Cardiac muscle cell (in vitro differentiated cells and primary cell): ENCODE measurements around the gene BLM. TPM values are rescaled to one million over a fixed set of nuclear protein-coding genes. Genes with fewer than 3 reads are reported as not detected.
"Not testable (repeated sequence)": the region's sequence is repeated elsewhere in the genome, so short reads cannot be mapped to it uniquely, and the experiment has no call there.

ENCODE experiments used
- DNase-seq, 2 donors: peaks; one replicate each; pipeline versions ENCODE4 v3.0.0 to v3.0.0-alpha.2; 2010 to 2017; ENCODE audit warnings: low read depth in 1 of 2, low spot score in 1 of 2
- H3K27ac ChIP-seq: fragments of 200-600 bp; sonication (generic); 2 replicates; pipeline ENCODE4 v1.5.1; 2016
- H3K27me3 ChIP-seq: fragments of 200-600 bp; sonication (generic); 2 replicates; pipeline ENCODE4 v1.6.0; 2016; ENCODE audit warnings: control low read depth
- H3K36me3 ChIP-seq: fragments of 200-600 bp; sonication (generic); 2 replicates; pipeline ENCODE4 v1.5.1; 2016; ENCODE audit warnings: control low read depth
- H3K4me1 ChIP-seq: fragments of 200-600 bp; sonication (generic); 2 replicates; pipeline ENCODE4 v1.8.1; 2017; ENCODE audit warnings: low read depth, mild to moderate bottlenecking, mixed run types
- H3K4me3 ChIP-seq: fragments of 200-600 bp; sonication (generic); 2 replicates; pipeline ENCODE4 v1.5.1; 2016; ENCODE audit warnings: mild to moderate bottlenecking
- H3K9me3 ChIP-seq: fragments of 200-600 bp; sonication (generic); 2 replicates; pipeline ENCODE4 v1.5.1; 2017; ENCODE audit warnings: low read depth, mild to moderate bottlenecking, control low read depth
- CTCF ChIP-seq: IDR thresholded peaks from 2 replicates; pipeline ENCODE4 v1.5.1; 2012; ENCODE audit warnings: low read depth, mild to moderate bottlenecking, low read length
- polyA plus RNA-seq: library from polyadenylated mRNA; unstranded; fragments of >200 nt; fragmentation: Nextera tagmentation; extraction: Ambion mirVana; gene quantifications from 2 replicates; pipeline ENCODE4 v1.2.1, GENCODE V29; 2016
- total RNA-seq: library from RNA; depleted of rRNA; stranded (reverse); fragments of >200 nt; gene quantifications from 2 replicates; pipeline ENCODE4 v1.2.3, GENCODE V29; 2016

The BLM gene
- total and polyA plus RNA-seq, 2 experiments from 2014 or later, result 2.6 to 6.3 TPM

DNA sequence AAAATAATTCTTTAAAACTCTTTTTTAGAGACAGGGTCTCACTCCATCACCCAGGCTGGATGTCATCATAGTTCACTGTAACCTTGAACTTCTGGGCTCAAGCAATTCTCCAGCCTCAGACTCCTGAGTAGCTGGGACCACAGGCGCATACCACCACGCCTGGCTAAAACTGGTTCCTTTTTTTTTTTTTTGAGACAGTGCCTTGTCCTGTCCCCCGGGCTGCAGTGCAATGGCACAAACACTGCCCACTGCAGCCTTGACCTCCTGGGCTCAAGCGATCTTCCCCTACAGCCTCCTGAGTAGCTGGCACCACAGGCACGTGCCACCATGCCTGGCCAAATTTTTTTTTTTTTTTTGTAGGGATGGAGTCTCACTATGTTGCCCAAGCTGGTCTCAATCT lies 127.5 kb downstream of the BLM start:
- H3K4me1 ChIP-seq, result no peaks in the 10 kb centered on the region
- H3K27me3 ChIP-seq, result no peaks in the 10 kb centered on the region
- no peaks in the 10 kb centered on the region for H3K36me3 ChIP-seq
- no peak for DNase-seq
- no peak for TF ChIP-seq CTCF
- H3K4me3 ChIP-seq, result no peak overlapping the region
- no peak overlapping the region for H3K27ac ChIP-seq
- no peaks in the 10 kb centered on the region for H3K9me3 ChIP-seq

GRCh38 chr15:90845201-90845949 lies 128.2 kb downstream of the BLM start:
- DNase-seq, result peak in 1 of 2 donors; percentile 67
- Histone ChIP-seq H3K4me3 (no peak overlapping the region), H3K4me1 (no peaks in the 10 kb centered on the region), H3K9me3 (no peaks in the 10 kb centered on the region), H3K27ac (no peak overlapping the region), H3K27me3 (no peaks in the 10 kb centered on the region), H3K36me3 (no peaks in the 10 kb centered on the region)
- no peak for TF ChIP-seq CTCF

DNA sequence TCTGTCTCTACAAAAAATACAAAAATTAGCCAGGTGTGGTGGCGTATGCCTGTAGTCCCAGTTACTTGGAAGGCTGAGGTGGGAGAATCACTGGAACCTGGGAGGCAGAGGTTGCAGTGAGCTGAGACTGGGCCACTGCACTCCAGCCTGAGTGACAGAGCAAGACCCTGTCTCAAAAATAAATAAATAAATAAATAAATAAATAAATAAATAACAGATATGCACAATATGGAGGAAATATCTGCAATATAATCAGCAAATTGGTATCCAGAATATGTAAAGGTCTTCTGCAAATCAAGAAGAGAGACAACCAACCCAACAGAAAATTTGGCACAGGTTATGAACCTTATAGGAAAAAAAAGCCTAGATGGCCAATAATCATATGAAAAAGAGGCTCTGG lies 132.3 kb downstream of the BLM start:
- not testable (repeated sequence) for H3K4me1 ChIP-seq, H3K27me3 ChIP-seq, H3K4me3 ChIP-seq, H3K9me3 ChIP-seq, H3K36me3 ChIP-seq, H3K27ac ChIP-seq, DNase-seq

- H3K4me3 ChIP-seq, result no peak overlapping the region
- H3K9me3 ChIP-seq, result no peaks in the 10 kb centered on the region
- no peaks in the 10 kb centered on the region for H3K27me3 ChIP-seq
- no peaks in the 10 kb centered on the region for H3K4me1 ChIP-seq
- TF ChIP-seq CTCF, result no peak
- H3K36me3 ChIP-seq, result no peaks in the 10 kb centered on the region
- DNase-seq, result no peak
- H3K27ac ChIP-seq, result no peak overlapping the region
Observed at GRCh38 chr15:90851114-90851513, 134.0 kb downstream of the BLM start.

- Histone ChIP-seq H3K27ac (no peak overlapping the region), H3K4me3 (no peak overlapping the region), H3K4me1 (no peaks in the 10 kb centered on the region), H3K27me3 (no peaks in the 10 kb centered on the region), H3K9me3 (no peaks in the 10 kb centered on the region), H3K36me3 (no peaks in the 10 kb centered on the region)
- DNase-seq, result no peak
- TF ChIP-seq CTCF, result no peak
Observed at GRCh38 chr15:90851940-90852339, 134.8 kb downstream of the BLM start.

DNA sequence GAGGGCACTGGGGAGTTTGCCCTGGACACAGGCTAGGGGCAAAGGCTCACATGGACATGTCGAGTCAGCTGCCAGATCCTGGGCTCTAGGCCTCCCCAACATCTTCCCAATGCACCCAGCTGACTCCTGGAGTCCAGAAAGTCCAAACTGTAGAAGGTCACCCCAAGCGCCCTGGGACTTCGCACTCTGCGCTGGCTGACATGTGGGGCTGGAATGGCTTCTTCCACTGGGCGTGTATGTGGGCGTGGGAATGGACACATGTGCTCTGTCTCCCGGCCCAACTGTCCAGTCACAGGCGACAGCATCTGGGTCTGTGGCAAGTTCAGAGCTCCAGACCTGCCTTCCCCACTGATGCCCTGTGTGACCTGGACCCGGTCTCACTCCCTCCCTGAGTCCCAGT lies 138.0 kb downstream of the BLM start:
- Histone ChIP-seq H3K27me3 (no peaks in the 10 kb centered on the region), H3K27ac (no peak overlapping the region), H3K9me3 (no peaks in the 10 kb centered on the region), H3K4me3 (no peak overlapping the region), H3K36me3 (no peaks in the 10 kb centered on the region), H3K4me1 (peaks cover 9% of the 10 kb centered on the region)
- TF ChIP-seq CTCF, result no peak
- DNase-seq, result no peak
